Measurements from ENCODE around the gene MTTP. TPM values are rescaled to one million over a fixed set of nuclear protein-coding genes. Genes with fewer than 3 reads are reported as not detected.

MTTP gene
- total and polyA plus RNA-seq, 2 donors (not counting 1 experiment from before 2014, with no cell fraction given), result 0.03 to 0.83 TPM

DNA sequence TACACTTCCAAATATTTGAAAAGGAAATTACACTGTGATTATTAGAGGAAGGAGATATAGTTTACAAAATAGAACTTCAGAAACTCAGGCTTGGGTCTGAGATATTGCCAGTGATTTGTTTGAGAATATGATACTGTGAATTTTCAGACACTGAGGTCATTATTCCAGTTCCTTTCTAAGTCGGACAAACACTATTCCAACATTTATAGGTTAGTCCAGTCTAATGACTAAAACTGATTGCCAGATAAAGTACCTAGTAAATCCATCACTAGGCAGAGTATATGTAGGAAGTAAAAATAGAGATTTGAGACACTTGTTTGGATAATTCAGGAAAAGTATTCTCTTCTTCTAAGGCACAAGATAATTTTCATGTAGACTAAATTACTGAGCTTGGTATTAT lies 13.2 kb downstream of the MTTP start:
- H3K4me2 ChIP-seq (ENCODE audit: extremely low read depth, insufficient read depth, low read length), result no peak overlapping the region
- no peaks in the 10 kb centered on the region for H3K4me1 ChIP-seq (ENCODE audit: control insufficient read depth, extremely low read depth, insufficient read depth, low read length)
- H3K9ac ChIP-seq (ENCODE audit: insufficient read depth, low read length), result no peak overlapping the region
- no peak overlapping the region for H3K4me3 ChIP-seq (replicated peaks in 1 of 4; ENCODE audit: control extremely low read depth in 1 of 4, insufficient read depth in 1 of 4, low read depth in 3 of 4, low read length in 4 of 4)
- H3K9me3 ChIP-seq (ENCODE audit: control insufficient read depth, insufficient read depth, low read depth, low read length), result no peaks in the 10 kb centered on the region
- H2AFZ ChIP-seq (ENCODE audit: low read length), result no peak overlapping the region
- H3K27ac ChIP-seq (ENCODE audit: insufficient read depth, low read length), result no peak overlapping the region
- no peaks in the 10 kb centered on the region for H3K79me2 ChIP-seq (ENCODE audit: control insufficient read depth, insufficient read depth, low read length)
- TF ChIP-seq, protein P1, sequence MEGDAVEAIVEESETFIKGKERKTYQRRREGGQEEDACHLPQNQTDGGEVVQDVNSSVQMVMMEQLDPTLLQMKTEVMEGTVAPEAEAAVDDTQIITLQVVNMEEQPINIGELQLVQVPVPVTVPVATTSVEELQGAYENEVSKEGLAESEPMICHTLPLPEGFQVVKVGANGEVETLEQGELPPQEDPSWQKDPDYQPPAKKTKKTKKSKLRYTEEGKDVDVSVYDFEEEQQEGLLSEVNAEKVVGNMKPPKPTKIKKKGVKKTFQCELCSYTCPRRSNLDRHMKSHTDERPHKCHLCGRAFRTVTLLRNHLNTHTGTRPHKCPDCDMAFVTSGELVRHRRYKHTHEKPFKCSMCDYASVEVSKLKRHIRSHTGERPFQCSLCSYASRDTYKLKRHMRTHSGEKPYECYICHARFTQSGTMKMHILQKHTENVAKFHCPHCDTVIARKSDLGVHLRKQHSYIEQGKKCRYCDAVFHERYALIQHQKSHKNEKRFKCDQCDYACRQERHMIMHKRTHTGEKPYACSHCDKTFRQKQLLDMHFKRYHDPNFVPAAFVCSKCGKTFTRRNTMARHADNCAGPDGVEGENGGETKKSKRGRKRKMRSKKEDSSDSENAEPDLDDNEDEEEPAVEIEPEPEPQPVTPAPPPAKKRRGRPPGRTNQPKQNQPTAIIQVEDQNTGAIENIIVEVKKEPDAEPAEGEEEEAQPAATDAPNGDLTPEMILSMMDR (conservative IDR thresholded peaks at IDR 0.05 in 1 of 2, IDR thresholded peaks at IDR 0.05 in 1 of 2; ENCODE audit: low read depth in 1 of 2, low read length in 2 of 2), result no peak
- no peak for TF ChIP-seq EZH2 (IDR thresholded peaks at IDR 0.05; ENCODE audit: low read length, missing control alignments)
- H3K27me3 ChIP-seq (ENCODE audit: control insufficient read depth, insufficient read depth, low read length), result no peaks in the 10 kb centered on the region
- DNase-seq (ENCODE audit: low read depth in 2 of 2), result peak in 1 of 2 donors; percentile 38
- H4K20me1 ChIP-seq (ENCODE audit: control insufficient read depth, extremely low read depth, insufficient read depth, low read length), result no peaks in the 10 kb centered on the region
- no peaks in the 10 kb centered on the region for H3K36me3 ChIP-seq (ENCODE audit: control insufficient read depth, insufficient read depth, low read length)

DNA sequence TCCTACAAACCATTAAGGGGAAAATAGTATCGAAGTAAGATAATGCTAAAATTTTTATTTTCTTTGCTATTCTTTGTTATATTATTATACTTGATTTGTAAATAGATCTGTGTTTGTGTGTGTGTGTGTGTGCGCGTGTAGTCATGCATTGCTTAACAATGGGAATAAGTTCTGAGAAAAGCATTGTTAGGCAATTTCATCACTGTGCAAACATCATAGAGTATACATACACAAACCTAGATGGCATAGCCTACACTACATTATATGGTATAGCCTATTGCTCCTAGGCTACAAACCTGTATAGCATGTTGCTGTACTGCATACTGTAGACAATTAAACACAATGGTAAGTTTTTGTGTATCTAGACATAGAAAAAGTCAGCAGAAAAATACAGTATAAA lies 17.1 kb downstream of the MTTP start:
- Histone ChIP-seq H3K36me3 (ENCODE audit: control insufficient read depth, insufficient read depth, low read length) (no peaks in the 10 kb centered on the region), H3K9ac (ENCODE audit: insufficient read depth, low read length) (no peak overlapping the region), H3K27ac (ENCODE audit: insufficient read depth, low read length) (no peak overlapping the region), H3K79me2 (ENCODE audit: control insufficient read depth, insufficient read depth, low read length) (no peaks in the 10 kb centered on the region), H2AFZ (ENCODE audit: low read length) (no peak overlapping the region), H3K4me3 (replicated peaks in 1 of 4; ENCODE audit: control extremely low read depth in 1 of 4, insufficient read depth in 1 of 4, low read depth in 3 of 4, low read length in 4 of 4) (no peak overlapping the region), H3K9me3 (ENCODE audit: control insufficient read depth, insufficient read depth, low read depth, low read length) (no peaks in the 10 kb centered on the region), H3K4me1 (ENCODE audit: control insufficient read depth, extremely low read depth, insufficient read depth, low read length) (no peaks in the 10 kb centered on the region), H4K20me1 (ENCODE audit: control insufficient read depth, extremely low read depth, insufficient read depth, low read length) (no peaks in the 10 kb centered on the region), H3K27me3 (ENCODE audit: control insufficient read depth, insufficient read depth, low read length) (no peaks in the 10 kb centered on the region), H3K4me2 (ENCODE audit: extremely low read depth, insufficient read depth, low read length) (no peak overlapping the region)
- DNase-seq (ENCODE audit: low read depth in 2 of 2), result no peak
- TF ChIP-seq, protein P1 (conservative IDR thresholded peaks at IDR 0.05 in 1 of 2, IDR thresholded peaks at IDR 0.05 in 1 of 2; ENCODE audit: low read depth in 1 of 2, low read length in 2 of 2), result no peak
- no peak for TF ChIP-seq EZH2 (IDR thresholded peaks at IDR 0.05; ENCODE audit: low read length, missing control alignments)

DNA sequence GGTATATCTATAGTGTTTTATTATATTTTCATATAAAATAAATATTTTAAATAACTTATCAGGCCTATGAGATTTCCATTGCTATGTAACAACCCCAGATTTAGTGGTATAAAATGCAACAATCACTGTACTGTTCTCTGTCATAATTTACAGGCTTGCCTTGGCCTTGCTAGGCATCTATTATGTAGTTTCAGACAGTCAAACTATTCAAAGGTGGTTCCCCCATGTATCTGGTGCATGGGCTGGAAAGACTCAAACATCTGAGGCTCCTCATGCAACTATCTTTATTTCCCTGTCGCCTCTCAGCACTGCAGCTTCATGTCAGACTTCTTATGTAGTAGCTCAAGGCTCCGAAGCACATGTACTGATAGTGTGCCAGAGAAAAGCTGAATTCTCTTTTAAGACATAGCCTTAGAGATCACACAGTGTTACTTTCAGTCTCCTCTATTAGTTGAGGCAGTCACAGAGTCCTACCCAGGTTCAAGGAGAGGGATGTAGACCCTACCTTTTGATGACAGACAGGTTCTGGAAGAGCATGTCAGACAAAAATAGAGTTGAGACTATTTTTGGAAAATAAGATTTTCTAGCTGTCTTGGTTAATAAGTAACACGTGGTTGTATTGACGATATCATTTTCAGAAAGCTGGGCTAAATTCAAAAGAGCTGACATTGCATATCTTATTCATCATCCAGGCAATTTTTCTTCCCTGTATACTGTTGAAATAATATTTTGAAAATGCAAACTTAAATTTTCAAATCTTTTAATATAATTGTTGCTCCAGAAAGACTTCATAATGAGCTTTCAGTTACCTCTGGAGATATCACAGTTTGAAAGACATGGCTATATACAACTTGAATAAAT lies 19.4 kb downstream of the MTTP start:
- H3K4me2 ChIP-seq (ENCODE audit: extremely low read depth, insufficient read depth, low read length), result no peak overlapping the region
- H4K20me1 ChIP-seq (ENCODE audit: control insufficient read depth, extremely low read depth, insufficient read depth, low read length), result no peaks in the 10 kb centered on the region
- TF ChIP-seq, protein P1 (conservative IDR thresholded peaks at IDR 0.05 in 1 of 2, IDR thresholded peaks at IDR 0.05 in 1 of 2; ENCODE audit: low read depth in 1 of 2, low read length in 2 of 2), result no peak
- no peak for TF ChIP-seq EZH2 (IDR thresholded peaks at IDR 0.05; ENCODE audit: low read length, missing control alignments)
- no peak overlapping the region for H3K27ac ChIP-seq (ENCODE audit: insufficient read depth, low read length)
- no peaks in the 10 kb centered on the region for H3K9me3 ChIP-seq (ENCODE audit: control insufficient read depth, insufficient read depth, low read depth, low read length)
- no peak overlapping the region for H3K9ac ChIP-seq (ENCODE audit: insufficient read depth, low read length)
- H3K4me1 ChIP-seq (ENCODE audit: control insufficient read depth, extremely low read depth, insufficient read depth, low read length), result no peaks in the 10 kb centered on the region
- H2AFZ ChIP-seq (ENCODE audit: low read length), result no peak overlapping the region
- H3K79me2 ChIP-seq (ENCODE audit: control insufficient read depth, insufficient read depth, low read length), result no peaks in the 10 kb centered on the region
- no peaks in the 10 kb centered on the region for H3K36me3 ChIP-seq (ENCODE audit: control insufficient read depth, insufficient read depth, low read length)
- no peak for DNase-seq (ENCODE audit: low read depth in 2 of 2)
- H3K4me3 ChIP-seq (replicated peaks in 1 of 4; ENCODE audit: control extremely low read depth in 1 of 4, insufficient read depth in 1 of 4, low read depth in 3 of 4, low read length in 4 of 4), result no peak overlapping the region
- H3K27me3 ChIP-seq (ENCODE audit: control insufficient read depth, insufficient read depth, low read length), result no peaks in the 10 kb centered on the region
